ENCODE data around the gene VAPB. TPM values are rescaled to one million over a fixed set of nuclear protein-coding genes. Genes with fewer than 3 reads are reported as not detected.

VAPB gene
- total and polyA plus RNA-seq, 10 of the 15 experiments (the other 5 are each of a cell fraction or from before 2014, with no cell fraction given) = 3.2 to 28.6 (median 20.5) TPM

GRCh38 chr20:58401162-58401561, 12.1 kb downstream of the VAPB start:
- FAIRE-seq (no peak), DNase-seq (ENCODE audit: low read depth, low spot score) (no peak), ATAC-seq (no peak)
- ChIA-PET POLR2A (interaction anchor here (1.2 kb wide), 1 partner anchor 11 kb away, joined by 3 read pairs; no protein-coding TSS in a partner anchor), RAD21 (ENCODE audit: unreplicated experiment) (interaction anchor here (1.3 kb wide), 1 partner anchor 12 kb away, joined by 3 read pairs; the partner anchor contains the start of gene VAPB), SMC1A (ENCODE audit: uncharacterized antibody, unreplicated experiment) (interaction anchor here (0.7 to 1.6 kb wide), 4 partner anchors 13 to 52 kb away, joined by 3 to 6 read pairs (median 4); partner anchors contain the start of gene VAPB), CTCF (no interaction called here)
- Histone ChIP-seq H3K4me3 (peak overlapping the region; percentile 25; the same call in 1 of the 2 replicates), H3K4me1 (ENCODE audit: control insufficient read depth, insufficient read depth, low read length) (peaks cover 46% of the 10 kb centered on the region), H3K27me3 (replicated peaks in 1 of 2; ENCODE audit: control insufficient read depth in 2 of 2, insufficient read depth in 2 of 2, low read length in 1 of 2) (no peaks in the 10 kb centered on the region), H3K9me3 (replicated peaks; ENCODE audit: control insufficient read depth, insufficient read depth, low read length) (no peaks in the 10 kb centered on the region), H3K79me2 (ENCODE audit: control insufficient read depth, insufficient read depth, low read length) (peaks cover 98% of the 10 kb centered on the region), H4K20me1 (ENCODE audit: control insufficient read depth, insufficient read depth) (peaks cover 9% of the 10 kb centered on the region), H2AFZ (ENCODE audit: control insufficient read depth, low read depth, low read length) (no peak overlapping the region), H3K27ac (ENCODE audit: control insufficient read depth, insufficient read depth) (0 out of 2 replicates have a peak overlapping the region, but pooled peaks have one; percentile 29), H3K4me2 (ENCODE audit: control insufficient read depth, insufficient read depth) (peak overlapping the region; percentile 81), H3K9ac (ENCODE audit: control insufficient read depth, insufficient read depth, low read length) (no peak overlapping the region), H3K36me3 (ENCODE audit: control insufficient read depth in 2 of 2, insufficient read depth in 2 of 2, low read length in 1 of 2) (no peaks in the 10 kb centered on the region; a peak in 2 of 4 replicates)
- in situ Hi-C loops (cut with MboI) (no loop called here), intact Hi-C loops (cut with micrococcal nuclease; ENCODE audit: unreplicated experiment) (loop anchor here (5.0 kb wide), 1 partner anchor 56 kb away; no protein-coding TSS in a partner anchor)
- no TSS peak for BruUV-seq (replicated peaks)
- WGBS (ENCODE audit: insufficient coverage, insufficient replicate concordance, low lambda C conversion rate, missing lambda C conversion rate) = 94% methylated on average over 1 of the region's 1 CpG
- no peak for TF ChIP-seq EED (IDR thresholded peaks at IDR 0.05; ENCODE audit: low read depth)
- TF ChIP-seq ZZZ3 (IDR thresholded peaks at IDR 0.05; ENCODE audit: control insufficient read depth, insufficient read length, low read depth) = no peak
- no peak for TF ChIP-seq ATF7 (IDR thresholded peaks at IDR 0.05; ENCODE audit: low read depth)
- no peak for TF ChIP-seq ZBTB40 (IDR thresholded peaks at IDR 0.05; ENCODE audit: borderline replicate concordance)
- no peak for TF ChIP-seq CREB1 (IDR thresholded peaks at IDR 0.05; ENCODE audit: low read depth)
- TF ChIP-seq MAX (IDR thresholded peaks at IDR 0.05; ENCODE audit: low read depth, low read length) = no peak
- no peak for TF ChIP-seq HDAC6 (IDR thresholded peaks at IDR 0.05; ENCODE audit: unreplicated experiment)
- no peak for TF ChIP-seq SMARCA5 (IDR thresholded peaks at IDR 0.05)
- TF ChIP-seq CTCF (IDR thresholded peaks at IDR 0.05 in 2 of 3, conservative IDR thresholded peaks at IDR 0.05 in 1 of 3; ENCODE audit: control insufficient read depth in 2 of 3, extremely low read depth in 1 of 3, insufficient read depth in 1 of 3, low read depth in 3 of 3, low read length in 3 of 3) = no peak
- no peak for TF ChIP-seq SMAD5 (IDR thresholded peaks at IDR 0.05; ENCODE audit: low read depth)
- TF ChIP-seq E4F1 (IDR thresholded peaks at IDR 0.05; ENCODE audit: borderline replicate concordance, partially characterized antibody) = no peak
- no peak for TF ChIP-seq FOS (IDR thresholded peaks at IDR 0.05; ENCODE audit: borderline replicate concordance, extremely low read depth, insufficient read length)
- TF ChIP-seq POU2F2 (IDR thresholded peaks at IDR 0.05; ENCODE audit: borderline replicate concordance, low read depth, low read length) = no peak
- no peak for TF ChIP-seq ZNF384 (IDR thresholded peaks at IDR 0.05; ENCODE audit: borderline replicate concordance, low read depth, low read length)
